HT-29 (cell line): ENCODE data around the gene INPP4B. TPM values are rescaled to one million over a fixed set of nuclear protein-coding genes. Genes with fewer than 3 reads are reported as not detected.
"Not testable (repeated sequence)": the region's sequence is repeated elsewhere in the genome, so short reads cannot be mapped to it uniquely, and the experiment has no call there.

Source experiments
- DNase-seq: peaks from one replicate; pipeline ENCODE4 v3.0.0-alpha.2; 2015; ENCODE audit warnings: low spot score
- total RNA-seq: library from RNA; depleted of rRNA; stranded (reverse); fragments of >200 nt; shearing (Covaris generic); gene quantifications from 2 replicates; pipeline ENCODE4 v1.2.3, GENCODE V29; 2014

INPP4B gene
- total RNA-seq, 1 experiment from 2014 or later, result 19.1 TPM

DNA sequence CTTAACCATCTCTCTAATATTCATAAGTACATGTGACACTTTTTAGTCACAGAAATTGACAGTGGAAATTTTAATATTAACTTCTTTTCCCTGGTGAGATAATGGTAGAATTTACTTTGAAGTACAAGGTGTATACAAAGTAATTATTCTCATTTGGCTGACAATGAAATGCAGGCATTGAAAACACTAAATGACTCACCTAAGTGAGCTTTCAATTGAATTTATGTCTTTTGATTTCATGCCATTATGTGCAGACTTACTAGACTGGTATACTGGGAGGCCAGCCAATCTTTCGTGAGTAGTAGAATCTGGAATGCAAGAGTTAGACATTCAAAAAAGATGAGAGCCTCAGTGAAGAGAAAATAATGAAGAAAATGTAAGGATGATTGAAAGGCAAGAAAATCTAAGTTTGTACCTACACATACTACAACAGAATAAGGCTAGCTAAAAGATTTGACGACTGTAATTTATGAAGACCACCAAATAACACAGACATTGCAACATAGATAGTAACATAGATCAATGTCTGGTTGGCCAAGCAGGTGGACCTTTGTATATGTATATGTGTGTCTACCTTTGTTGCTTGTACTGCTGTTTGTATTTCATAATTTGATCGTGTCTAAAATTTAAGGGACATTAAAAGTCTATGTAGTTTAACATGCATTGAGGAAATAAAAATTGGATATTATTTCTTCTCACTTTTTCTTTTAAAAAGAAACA is 750.1 kb downstream of the INPP4B start:
- peak; percentile 81 for DNase-seq

DNA sequence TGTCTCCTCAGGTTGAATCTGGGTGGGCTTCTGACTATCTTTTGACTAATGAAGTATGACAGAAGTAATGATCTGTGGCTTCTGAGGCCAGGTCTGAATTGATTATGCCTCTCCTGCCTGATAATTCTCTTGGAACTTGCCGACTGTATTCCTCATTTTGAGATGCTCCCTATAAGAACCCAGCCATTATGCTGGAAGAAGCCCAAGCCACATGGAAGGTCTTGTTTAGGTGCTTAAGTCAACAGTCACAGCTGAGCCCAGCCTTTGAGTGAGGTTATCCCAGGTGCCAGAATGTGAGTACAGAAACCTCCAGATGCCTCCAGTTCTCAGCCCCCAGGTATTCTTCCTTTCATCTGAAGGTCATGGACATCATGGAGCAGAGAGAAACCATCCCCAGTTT is 753.2 kb downstream of the INPP4B start:
- DNase-seq, result no peak

DNA sequence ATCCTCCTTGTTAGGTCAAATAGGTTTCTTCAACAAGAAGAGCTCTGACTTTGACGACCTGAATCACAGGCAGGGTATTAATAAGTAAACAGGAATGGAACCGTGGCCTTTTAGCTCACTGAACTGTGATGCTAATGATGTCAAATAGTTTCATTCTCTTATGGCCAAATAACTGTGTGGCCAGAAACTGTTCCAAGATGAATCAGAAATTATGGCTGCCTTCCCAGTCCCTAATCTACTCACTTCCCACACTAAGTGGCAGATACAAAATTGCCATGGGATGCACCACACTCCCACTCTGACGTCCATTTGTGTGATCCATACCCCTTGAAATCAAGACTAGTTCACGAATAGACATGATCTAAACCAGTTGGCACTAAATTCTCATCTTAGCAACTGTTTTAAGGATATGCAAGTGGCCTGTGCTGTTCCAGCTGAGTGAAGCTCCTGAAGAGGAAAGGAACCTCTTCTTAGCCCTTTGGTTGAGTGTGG is 754.4 kb downstream of the INPP4B start:
- DNase-seq, result no peak

DNA sequence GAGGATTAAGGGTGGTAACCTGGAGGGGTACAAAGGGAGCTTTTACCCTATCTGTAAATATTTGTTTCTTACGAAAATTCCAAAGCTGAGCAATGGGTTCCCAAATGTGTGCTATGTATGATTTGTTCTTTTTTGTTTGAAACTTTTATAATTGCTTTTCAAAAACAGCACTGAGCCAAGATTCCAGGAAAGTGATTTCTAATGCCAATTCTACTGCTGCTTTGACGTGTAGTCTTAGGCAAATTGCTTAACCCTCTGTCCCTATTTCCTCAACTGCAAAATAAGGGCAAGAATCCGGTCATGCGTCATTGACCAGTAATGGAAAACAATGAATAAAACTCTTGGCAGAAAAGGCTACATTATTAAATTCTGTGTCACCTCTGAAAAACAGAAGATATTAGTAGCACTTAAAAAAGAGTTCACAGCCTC is 755.0 kb downstream of the INPP4B start:
- DNase-seq, result no peak

GRCh38 chr4:142088906-142089305 is 757.2 kb downstream of the INPP4B start:
- no peak for DNase-seq

DNA sequence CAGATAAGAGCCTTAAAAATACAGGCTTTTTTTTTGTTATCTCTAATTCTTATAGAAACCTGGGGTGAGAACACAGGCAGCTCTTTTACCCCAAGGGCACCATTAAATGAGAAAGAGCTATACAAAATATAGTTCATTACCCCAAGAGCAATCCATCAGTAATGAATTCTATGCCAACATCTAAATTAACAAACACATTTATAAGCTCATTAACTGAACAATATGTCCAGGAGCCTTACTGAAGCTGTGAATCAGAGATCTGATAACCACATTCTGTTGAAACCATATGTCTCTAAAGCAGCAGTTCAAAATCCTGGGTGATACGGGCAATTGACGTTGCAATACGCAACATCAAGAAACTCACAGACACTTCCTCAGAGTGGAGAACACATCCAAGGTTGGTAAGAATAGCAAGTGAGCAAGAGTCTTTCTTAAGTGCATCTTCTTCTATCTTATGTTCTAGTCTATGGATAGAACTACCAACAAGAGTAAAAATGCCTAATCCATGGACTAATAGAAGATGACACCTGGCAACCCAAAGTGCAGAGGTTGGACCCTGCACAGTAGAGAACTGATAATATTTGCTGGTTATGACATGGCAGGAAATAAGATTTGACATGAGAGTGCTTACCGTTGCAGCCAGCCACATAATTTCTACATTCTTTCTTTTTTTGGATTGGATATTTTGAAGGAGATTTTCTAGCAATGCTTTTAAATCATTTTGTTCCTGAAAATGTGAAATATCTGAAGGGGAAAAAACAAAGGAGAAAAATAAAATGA is 760.4 kb downstream of the INPP4B start:
- DNase-seq, result no peak

GRCh38 chr4:142083264-142083663 is 762.8 kb downstream of the INPP4B start:
- no peak for DNase-seq

GRCh38 chr4:142081025-142081424 is 765.1 kb downstream of the INPP4B start:
- no peak for DNase-seq

DNA sequence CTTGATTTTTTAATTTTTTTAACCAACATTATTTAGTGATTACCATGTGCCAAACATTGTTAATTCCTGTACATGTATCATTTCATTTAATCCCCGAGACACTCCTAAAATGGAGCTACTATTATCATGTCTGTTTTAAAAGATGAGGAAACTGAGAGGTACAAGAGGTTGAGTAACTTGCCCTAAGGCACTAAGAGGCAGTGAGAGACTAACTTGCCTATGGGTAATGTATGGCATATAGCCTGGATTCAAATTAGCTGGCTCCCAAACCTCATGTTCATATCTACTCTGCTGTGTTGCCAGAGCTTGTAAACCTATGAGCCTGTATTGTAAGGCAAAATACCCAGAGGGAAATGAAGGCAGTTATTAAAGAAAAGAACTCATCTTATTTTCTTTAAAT is 766.1 kb downstream of the INPP4B start:
- no peak for DNase-seq

DNA sequence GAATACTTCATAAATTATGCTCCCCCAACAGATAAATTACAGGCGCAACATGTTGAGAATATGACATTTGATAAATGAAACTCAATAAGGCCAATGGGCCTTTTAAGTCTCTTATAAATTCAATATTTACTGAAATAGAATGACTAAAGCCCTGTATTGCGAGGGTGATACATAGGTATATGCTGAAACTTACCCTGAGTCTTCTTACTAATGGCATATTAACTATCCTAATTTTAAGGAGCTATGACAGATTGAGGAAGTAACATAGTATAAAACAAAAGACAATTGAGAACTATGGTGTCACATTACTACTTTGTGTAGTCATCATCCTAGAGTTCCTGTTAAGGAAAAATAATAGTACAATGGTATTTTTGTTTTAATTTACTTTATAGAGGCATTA is 769.1 kb downstream of the INPP4B start:
- DNase-seq, result no peak

DNA sequence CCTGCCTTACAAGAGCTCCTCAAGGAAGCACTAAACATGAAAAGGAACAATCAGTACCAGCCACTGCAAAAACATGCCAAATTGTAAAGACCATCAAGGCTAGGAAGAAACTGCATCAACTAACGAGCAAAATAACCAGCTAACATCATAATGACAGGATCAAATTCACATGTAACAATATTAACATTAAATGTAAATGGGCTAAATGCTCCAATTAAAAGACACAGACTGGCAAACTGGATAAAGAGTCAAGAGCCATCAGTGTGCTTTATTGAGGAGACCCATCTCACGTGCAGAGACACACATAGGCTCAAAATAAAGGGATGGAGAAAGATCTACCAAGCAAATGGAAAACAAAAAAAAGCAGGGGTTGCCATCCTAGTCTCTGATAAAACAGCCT is 777.8 kb downstream of the INPP4B start:
- not testable (repeated sequence) for DNase-seq

DNA sequence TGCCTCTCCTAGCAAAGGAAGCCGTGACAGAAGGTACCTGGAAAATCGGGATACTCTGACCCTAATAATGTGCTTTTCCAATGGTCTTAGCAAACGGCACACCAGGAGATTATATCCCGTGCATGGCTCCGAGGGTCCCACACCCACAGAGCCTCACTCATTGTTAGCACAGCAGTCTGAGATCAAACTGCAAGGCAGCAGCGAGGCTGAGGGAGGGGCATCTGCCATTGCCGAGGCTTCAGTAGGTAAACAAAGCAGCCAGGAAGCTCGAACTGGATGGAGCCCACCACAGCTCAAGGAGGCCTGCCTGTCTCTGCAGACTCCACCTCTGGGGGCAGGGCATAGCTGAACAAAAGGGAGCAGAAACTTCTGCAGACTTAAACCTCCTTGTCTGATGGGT is 779.5 kb downstream of the INPP4B start:
- not testable (repeated sequence) for DNase-seq

- no peak for DNase-seq
These were observed 780.9 kb downstream of the INPP4B start for GRCh38 chr4:142065086-142065647.

- DNase-seq, result no peak
These were observed 781.9 kb downstream of the INPP4B start for GRCh38 chr4:142064181-142064580.

GRCh38 chr4:142045996-142046395 is 800.1 kb downstream of the INPP4B start:
- DNase-seq, result no peak

- no peak for DNase-seq
These were observed 801.8 kb downstream of the INPP4B start for GRCh38 chr4:142044271-142044670.

DNA sequence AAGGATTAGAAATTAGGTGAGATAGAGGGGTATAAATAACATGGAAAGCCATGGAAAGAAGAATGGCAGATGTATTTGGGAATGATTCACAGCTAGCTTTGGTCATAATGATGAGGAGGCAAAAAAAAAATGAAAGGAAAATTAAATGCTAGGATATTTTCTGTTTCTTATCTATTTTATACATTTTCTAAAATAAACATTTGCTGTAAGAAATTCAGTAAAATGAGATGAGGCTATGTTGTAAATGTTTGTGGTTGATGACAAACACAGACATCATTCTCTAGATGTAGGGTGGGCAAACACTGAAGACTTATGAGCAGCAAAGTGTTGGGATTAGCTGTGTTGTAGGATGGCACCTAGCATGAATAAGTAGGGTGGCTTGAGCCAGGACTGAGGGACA is 802.6 kb downstream of the INPP4B start:
- DNase-seq, result no peak

DNA sequence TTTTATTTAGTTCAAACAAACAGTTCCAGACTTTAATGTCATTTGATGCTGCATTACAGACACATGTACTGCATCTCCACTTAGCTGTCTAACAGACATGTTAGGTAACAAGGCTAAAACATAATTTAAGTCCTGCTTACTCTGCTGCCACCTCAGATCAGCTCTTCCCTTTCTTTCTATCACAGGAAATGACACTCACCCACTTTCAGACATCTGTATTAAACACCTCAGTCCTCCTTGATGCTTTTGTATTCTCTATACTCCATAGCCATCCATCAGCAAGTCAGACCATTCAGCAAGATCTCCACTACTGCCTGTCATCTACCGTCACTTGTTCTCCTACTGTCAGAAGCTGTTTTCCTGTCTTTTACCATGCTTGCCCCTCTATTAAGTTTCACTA is 804.3 kb downstream of the INPP4B start:
- no peak for DNase-seq

- no peak for DNase-seq
These were observed 806.1 kb downstream of the INPP4B start for GRCh38 chr4:142040043-142040442.

- no peak for DNase-seq
These were observed 809.1 kb downstream of the INPP4B start for GRCh38 chr4:142036795-142037583.

- DNase-seq, result no peak
These were observed 810.5 kb downstream of the INPP4B start for GRCh38 chr4:142035566-142035965.

GRCh38 chr4:142034101-142034500 is 812.0 kb downstream of the INPP4B start:
- DNase-seq, result no peak
